Activated CD4-positive, alpha-beta T cell treated with anti-CD3 and anti-CD28 coated beads for 48 hours (primary cell): Measurements from ENCODE around the gene MUC15.

Source experiments
- DNase-seq: peaks from one replicate; pipeline ENCODE4 v3.0.0-alpha.2; 2020

Gene MUC15

GRCh38 chr11:26572770-26573402 is 823 bp upstream of the MUC15 start:
- DNase-seq = no peak

DNA sequence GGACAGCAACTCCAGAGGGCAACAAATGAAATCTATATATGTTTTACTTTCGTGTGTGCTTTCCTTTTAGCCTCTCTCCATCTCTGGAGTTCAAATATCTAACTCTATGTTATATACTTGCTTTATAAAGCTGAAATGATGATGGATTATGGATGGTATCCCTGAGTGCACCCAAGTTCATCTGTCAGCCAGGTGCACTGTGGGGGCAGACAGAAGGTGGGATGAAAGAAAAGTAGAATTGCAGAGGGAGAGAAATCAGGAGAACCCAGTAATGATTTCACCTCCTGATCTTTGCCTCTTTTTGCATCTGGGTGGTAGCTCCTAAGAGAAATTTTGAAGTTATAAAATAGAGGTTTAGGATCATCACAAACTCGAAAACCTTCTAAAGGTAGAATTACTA is 2.4 kb downstream of the MUC15 start:
- no peak for DNase-seq

DNA sequence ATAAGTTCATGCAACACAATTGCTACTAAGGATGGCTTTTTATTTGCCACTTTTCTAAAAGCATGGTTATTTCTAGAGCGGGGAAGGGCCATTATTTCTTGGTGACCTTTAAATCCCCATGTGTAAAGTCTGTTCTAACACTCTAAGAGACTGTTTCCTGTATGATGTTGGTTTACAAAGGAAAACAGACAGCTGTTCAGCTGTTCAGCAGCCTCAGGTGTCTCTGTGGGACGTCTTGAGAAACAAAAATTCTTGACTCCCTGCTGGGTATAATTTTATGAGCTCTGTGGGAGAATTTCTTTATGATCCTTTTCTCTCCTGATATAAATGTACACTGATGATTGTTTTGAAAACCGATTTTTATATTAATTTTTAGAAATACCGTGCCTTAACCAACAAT is 13.9 kb downstream of the MUC15 start:
- no peak for DNase-seq

- DNase-seq = no peak
Observed at GRCh38 chr11:26557666-26558065, 14.4 kb downstream of the MUC15 start.

DNA sequence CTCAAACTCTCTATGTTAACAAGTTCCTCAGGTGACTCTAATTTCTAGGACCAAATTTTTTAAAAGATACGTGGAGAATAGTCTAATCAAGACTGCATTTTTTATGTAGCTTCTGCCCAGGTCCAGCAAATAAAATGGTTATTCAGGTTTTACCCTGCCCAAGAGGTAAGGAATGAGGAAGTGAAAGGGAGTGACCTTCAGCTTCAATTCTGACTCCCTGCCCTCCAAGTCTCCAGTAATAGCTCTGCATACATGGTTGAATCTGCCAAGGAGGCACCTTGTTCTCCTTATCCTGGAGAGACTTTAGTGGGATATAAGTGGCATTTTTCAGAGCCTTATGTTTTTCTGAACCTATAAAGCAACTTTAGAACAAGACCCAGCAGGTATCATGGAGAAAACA is 15.5 kb downstream of the MUC15 start:
- no peak for DNase-seq

DNA sequence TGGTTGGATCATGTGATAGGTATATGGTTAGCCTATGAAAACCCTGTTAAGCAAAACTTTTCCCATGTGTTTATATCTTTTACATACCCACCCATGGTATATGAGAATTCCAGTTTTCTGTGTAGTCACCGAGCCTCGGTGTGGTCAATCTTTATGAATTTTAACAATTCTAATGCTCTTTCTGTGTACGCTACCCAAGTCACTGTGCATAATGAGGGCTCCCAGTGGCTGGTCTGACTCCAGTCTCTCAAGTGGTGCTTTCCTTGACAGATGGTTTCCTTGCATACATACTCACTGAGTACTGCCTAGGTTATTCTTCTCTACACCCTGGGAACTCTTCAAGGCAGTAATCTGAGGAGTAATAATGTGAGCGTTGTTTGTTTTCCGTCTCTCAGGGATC is 17.6 kb downstream of the MUC15 start:
- DNase-seq = no peak

DNA sequence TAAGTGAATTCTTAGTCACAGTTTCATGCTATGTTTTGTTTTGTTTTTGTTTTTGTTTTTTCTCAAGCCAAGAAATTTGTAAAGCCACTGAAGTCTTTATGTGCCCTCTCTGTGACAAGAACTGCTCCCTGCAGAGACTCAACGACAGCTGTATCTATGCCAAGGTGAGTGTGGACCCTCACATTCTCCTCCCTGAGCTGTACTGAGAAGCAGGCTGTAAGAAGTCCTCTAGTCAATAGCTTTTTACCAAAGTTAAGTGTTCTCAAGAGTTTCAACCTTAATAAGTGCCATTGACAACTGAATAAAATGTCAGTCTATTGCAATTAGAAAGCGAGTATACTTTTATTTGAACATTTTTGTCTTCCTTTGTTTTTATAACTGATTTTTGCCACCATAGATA is 18.9 kb downstream of the MUC15 start:
- DNase-seq = no peak

DNA sequence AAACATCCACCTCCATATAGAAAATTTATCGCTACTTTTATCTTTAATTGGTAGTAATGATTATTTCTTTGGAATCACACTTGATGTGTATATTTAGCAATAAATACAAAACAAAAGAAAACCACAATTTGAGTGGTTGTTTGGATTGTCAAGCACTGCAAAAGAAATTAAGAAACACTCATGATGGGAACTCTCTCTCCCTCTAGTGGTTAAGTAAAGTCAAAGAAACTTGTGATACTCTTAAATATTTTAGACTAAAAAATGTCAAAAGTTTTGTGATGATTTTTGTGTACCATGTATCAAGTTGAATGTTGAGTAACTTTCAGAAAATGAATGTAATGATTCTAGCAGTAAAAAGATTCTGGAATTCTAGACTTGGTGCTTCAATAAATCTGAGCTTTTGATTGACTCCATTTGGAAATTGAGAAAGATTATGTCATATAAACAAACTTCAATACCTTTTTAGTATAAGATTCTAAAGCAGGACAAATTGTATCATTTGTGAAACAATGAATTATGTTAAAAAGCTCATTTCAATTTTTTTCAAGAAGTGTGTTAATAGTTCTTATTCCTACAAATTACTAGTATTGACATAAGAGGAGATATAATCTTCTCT is 20.8 kb downstream of the MUC15 start:
- no peak for DNase-seq

GRCh38 chr11:26550022-26550421 is 22.0 kb downstream of the MUC15 start:
- DNase-seq = no peak

DNA sequence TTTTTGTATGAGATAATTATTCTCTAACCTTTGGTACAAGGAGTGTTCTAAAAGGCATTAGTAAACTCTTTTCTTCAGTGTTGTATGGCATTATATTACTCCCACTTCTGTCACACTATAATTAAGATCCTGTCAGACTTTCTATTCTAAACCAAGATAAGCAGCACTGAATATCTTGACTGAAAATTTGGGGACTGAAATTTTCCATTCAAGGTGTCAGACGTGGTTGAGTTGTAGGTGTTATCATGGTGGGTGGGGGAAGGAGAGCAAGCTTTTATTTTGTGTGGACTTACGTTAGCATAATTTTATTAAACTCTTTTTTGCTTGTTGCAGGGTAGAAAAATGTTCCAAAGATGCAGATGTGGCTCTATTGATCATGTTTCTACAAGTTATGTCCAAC is 22.9 kb downstream of the MUC15 start:
- DNase-seq = no peak

DNA sequence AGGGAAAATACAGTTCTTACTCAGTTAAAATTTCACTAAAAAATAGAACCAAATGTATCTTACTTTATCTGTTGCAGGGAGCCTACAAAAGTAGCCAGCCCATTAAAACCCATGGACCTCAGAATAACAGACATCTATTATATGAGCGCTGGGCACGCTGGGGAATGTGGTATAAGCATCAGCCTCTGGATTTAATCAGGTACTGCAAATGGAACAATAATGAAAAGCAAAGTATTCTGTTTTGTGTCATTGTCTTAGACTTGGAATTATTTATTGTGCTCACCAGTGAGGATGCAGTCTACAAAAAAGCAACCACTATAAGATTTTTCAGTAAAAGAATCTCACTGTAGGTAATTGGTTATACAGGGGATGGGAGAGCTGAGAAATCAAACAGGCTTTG is 30.2 kb downstream of the MUC15 start:
- DNase-seq = no peak

GRCh38 chr11:26539517-26539916 is 32.5 kb downstream of the MUC15 start:
- no peak for DNase-seq

GRCh38 chr11:26537341-26537740 is 34.7 kb downstream of the MUC15 start:
- DNase-seq = no peak

GRCh38 chr11:26527685-26528084 is 44.4 kb downstream of the MUC15 start:
- DNase-seq = no peak

DNA sequence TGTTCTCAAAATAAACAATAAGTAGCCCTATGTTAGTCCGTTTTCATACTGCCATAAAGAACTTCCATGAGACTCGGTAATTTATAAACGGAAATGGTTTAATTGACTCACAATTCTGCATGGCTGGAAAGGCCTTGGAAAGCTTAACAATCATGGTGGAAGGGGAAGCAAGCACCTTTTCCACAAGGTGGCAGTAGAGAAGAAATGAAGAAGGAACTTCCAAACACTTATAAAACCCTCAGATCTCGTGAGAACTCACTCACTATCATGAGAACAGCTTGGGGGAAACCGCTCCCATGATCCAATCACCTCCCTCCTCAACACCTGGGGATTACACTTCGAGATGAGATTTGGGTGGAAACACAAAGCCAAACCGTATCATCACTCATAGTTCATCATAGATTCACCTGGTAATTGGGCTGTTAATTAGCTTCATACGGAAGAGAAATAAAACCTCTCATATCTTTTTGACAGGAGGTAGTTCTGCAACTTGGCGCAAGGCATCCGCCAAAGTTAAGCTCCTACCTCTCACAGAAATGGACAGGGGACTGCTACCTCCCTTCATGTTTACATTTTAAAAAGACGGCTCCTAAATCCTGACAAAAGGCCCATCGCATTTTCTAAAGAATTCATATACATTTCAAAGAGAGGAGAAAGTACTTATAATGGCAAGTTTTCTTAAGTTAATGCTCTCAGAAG is 49.0 kb downstream of the MUC15 start:
- no peak for DNase-seq

- no peak for DNase-seq
Observed at GRCh38 chr11:26519469-26519868, 52.6 kb downstream of the MUC15 start.

DNA sequence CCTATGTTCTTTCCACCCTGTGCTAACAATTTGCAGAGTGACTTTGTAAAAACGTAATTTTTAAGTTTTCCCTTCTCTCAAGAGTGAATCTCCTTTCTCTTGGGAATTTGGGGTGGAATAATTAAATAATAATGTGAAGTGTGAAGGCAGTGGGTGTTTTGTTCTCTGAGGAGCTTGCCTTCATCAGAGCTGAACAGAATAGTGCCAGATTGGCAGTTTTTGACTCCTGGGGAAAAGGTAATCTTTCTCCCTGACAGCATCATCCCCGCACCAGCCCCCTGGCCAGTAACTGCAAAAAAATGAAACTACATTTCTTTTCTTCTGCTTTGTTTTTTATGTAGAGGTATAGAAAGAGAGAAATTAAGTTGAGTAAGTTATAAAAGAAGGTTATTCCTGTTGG is 59.9 kb downstream of the MUC15 start:
- no peak for DNase-seq

DNA sequence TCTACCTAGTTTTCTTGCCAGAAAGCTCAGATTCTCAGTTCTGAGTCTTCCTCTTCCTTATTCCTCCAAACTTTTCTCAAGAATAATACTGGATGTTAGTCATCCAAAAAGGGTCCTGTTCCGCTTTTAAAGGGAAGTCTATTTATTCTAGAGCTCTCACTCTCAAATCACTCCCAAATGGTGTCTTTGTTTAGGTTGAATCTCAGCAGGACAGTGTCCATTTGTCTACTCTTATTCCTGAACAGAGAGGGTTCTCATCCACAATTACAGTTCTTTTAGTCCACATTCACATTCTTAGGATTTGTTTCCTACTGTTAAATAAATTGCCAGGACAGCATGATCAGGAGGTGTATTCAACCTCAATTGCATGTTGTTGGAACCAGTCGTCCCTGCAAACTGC is 61.3 kb downstream of the MUC15 start:
- DNase-seq = no peak

DNA sequence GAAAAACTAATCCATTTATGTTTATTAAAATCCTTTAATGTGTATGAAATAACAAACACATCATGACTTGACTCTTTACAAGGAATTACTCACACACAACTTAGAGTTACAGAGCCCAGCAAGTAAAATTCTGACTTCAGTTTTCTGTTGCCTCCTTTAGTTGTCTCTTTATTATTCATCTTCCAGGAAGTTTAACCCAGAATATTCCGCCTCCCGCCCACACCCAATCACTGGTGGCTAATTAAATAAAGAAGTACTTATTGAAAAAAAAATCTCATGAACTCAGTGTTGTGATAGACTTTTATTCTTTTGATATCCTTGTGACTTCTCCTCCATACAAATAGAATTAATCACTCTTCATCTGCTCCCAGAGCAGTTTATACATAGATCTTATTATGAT is 61.9 kb downstream of the MUC15 start:
- no peak for DNase-seq
